ENCODE measurements around the gene SIRT3.
"Not testable (repeated sequence)": the region's sequence is repeated elsewhere in the genome, so short reads cannot be mapped to it uniquely, and the experiment has no call there.

The SIRT3 gene

DNA sequence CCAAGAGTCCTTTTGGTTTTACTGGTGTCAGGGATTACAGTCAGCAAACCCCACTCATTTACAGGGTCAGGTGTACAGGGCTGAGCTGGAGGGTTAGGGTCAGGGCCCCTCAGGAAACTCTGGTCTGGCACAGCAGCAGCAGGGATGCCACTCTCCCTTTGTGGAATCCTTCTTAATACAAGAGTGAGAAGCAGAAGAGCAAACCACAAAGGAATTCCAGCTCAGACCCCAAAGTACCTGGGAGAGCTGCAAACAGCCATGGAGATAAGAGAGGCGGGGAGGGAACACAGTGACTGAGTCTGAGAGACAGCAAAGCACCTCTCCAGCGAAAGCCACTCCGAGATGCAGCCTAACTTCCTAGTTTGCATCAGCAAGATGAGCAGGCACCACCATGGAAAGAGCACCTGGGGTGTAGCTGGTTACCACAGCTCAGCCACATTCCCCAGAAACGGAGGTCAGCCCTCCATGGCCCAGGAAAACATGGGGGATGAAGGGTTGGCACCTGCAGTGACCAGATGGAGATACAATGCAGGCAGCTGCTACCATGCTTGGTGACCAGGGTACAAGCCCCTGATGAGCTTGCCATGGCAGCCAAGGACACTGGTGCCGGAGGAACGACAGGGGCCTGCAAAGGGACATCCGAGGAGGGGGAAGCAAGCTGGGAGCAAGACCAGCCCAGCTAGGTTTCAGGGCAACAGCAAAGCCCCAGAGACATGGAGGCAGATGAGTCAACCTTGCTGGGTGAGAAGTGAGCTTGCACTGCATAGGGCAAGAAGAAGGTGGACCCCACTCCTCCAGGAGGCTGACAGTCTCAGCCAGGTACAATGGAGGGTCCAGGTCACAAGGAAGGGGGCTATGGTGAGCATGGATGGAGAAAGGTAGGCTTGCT, 32.8 kb downstream of the SIRT3 start:
- DNase-seq (ENCODE audit: low spot score) = no peak

DNA sequence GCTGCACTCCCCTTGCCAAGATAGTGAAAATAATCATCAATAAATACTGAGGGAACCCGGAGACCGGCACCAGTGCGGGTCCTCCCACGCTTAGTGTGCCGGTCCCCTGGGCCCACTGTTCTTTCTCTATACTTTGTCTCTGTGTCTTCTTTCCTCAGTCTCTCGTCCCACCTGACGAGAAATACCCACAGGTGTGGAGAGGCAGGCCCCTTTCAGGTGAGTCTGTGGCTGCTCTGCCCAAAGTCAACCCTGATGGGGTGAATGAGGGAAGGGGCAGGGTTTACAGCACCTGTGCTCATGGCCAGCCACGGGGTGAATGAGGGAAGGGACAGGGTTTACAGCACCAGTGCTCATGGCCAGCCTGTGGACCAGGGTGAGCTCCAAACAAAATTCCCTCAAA, 33.7 kb downstream of the SIRT3 start:
- no peak for DNase-seq (ENCODE audit: low spot score)

DNA sequence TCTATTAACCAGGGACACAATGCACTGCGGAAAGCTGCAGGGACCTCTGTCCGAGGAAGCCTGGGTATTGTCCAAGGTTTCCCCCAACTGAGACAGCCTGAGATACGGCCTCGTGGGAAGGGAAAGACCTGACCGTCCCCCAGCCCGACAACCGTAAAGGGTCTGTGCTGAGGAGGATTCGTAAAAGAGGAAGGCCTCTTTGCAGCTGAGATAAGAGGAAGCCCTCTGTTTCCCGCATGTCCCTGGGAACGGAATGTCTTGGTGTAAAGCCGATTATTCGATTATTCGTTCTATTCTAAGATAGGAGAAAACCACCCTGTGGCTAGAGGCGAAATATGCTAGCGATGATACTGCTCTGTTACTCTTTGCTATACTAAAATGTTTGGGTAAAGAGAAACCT, 34.2 kb downstream of the SIRT3 start:
- no peak for DNase-seq (ENCODE audit: low spot score)

DNA sequence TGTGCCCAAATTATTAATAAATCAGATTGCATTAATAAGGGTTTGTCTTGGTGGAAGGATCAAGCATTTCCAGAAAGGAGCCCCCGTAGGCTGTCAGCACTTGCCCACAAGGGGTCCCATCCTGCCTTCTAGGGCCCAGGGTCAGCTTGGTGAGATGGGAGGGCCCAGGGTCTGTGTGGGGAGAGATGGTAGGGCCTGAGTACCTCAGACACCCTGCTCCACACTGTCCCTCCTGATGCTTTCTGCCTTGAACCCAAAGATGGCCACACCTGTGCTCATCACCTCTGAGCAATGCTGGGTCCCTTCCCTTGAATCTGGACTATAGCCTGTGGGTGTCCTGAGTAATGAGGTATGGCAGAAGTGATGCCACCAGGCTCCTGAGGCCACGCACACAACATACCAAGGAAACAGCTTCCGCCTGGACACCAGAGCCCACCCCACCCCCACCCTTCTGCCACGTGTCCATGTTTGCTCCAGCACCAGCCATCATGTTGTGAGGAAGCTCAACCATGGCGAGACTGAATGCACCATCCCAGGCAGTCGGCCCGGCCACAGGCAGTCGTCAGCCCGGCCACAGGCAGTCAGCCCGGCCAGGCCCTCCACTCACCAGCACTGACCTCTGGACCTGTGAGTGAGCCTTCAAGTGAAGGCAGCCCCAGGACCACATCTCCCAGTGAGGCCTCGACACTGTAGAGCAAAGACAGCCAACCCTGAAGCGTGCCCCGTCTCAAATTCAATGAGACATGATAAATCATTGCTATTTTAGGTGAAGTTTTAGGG, 35.7 kb downstream of the SIRT3 start:
- no peak for DNase-seq (ENCODE audit: low spot score)

DNA sequence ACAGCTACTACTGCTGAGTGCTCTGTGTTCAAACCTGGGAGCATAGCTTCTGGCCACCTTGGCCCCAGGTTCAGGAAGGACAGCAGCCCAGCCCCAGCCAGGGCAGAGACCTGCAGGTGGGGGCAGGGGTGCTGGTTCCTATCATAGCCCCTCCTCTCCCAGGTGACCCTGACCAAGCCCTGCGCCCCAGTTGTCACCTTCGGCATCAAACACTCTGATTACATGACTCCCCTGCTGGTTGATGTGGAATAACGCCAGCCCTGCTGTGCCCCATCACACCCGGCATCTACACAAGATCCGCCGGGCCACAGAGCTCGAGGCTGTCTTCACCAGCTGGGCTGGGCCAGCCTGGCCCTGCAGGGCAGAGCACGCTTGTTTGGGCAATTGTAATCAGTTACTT, 36.4 kb downstream of the SIRT3 start:
- no peak for DNase-seq (ENCODE audit: low spot score)

DNA sequence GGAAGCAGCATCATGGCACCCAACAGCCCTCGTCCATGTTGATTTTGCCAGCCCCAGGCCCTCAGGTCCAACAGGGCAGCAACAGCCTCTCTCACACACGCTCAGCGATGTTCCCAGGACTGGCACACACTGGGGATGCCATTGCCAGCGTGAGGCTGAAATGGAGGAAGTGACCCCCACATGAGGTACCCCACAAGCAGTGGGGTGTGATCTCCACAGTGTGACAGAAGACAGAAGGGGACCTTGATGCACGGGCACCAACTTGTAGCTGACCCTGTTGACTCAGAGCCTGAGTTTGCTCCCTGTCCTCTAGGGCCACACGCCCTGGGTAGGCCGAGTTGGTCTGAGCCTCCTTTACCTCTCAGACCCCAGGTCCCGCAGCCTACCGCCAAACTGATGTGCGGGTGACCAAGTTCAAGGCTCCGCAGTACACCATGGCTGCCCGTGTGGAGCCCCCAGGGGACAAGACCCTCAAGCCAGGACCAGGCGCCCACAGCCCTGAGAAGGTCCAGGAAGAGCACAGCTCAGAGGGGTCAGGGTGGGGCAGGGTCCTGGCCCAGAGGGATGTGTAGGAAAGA, 37.0 kb downstream of the SIRT3 start:
- no peak for DNase-seq (ENCODE audit: low spot score)

DNA sequence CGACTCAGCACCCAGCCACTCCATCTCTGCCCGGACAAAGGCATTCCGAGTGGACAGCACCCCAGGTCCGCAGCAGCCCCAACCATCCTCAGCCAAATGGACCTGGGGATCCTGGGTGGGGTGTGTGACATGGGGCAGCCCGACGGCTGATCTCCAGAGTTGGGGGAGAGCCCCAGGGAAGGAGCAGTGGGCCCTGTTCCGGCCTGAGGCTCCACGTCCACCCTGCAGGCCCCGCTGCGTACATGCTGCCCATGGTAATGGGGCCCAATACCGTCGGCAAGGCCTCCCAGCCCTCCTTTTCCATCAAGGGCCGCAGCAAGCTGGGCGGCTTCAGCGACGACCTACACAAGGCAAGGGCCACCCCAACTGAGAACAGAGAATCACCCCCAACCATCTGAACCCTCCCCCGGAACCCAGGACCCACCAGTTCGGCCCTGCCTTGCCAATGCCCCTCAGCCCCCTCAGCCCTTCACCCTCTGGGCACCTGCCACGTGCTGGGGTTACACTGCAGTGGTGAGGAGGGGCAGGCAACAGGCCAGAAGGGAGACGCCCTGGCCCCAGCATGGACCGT, 37.8 kb downstream of the SIRT3 start:
- DNase-seq (ENCODE audit: low spot score) = no peak

DNA sequence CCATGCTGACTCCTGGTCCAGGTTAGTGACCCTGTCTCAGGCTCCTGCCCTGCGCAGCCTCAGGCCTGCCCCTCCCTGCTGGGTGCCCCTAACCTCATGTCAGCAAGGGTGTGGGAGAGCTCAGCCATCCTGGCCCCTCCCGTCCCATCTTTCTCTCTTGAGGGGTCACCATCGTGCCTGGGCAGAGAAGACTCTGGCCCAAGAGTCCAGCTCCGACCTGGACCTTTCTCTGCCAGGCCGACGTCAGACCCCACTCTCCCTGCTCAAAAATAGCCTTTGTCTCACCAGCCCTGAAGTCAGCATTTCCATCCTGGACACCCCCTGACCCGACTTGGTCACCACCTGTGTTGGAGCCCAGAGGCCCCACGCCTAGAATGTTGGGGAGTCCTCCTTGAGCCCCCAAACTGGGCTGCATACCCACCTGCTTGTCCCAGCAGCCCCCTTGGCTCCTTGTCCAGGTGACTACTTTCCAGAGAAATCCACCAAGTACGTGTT, 38.4 kb downstream of the SIRT3 start:
- DNase-seq (ENCODE audit: low spot score) = no peak

DNA sequence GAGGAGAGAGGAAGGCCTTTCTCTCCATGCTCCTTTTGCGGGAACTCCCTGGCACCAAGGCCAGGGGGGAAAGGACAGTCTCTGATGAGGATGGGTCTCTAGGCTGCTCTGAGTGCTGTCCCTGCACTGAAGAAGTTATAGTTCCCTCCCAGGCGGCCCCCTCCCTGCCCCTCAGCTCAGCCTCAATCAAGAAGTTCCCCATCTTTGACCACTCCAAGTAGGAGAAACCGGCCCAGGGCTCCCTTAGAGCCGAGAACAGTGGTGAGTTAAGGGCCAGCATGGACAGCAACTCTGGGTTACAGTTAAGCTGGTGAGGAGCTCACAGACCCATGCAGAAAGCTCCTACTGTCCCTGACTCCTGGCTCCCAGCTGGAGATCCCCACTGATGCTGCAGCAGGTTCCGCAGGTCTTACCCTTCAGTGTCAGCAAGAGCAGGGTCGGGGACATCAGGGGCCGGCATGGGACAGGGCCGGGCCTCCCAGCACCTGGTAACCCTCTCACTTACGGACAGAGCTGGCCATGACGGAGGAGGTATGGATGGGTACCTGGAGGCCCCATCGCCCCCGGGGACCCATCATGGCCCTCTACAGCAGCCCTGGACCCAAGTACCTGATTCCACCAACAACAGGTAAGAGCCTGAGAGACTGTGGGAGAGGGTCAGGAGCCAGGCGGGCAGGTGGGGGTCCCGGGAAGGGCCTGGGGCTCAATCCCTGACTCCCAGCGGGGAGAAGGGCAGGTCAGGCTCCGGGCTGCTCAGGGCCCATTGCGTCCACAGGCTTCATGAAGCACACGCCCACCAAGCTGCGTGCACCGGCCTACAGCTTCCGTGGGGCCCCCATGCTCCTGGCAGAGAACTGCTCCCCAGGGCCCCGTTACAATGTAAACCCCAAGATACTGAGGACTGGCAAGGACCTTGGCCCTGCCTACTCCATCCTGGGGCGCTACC, 39.1 kb downstream of the SIRT3 start:
- no peak for DNase-seq (ENCODE audit: low spot score)

DNA sequence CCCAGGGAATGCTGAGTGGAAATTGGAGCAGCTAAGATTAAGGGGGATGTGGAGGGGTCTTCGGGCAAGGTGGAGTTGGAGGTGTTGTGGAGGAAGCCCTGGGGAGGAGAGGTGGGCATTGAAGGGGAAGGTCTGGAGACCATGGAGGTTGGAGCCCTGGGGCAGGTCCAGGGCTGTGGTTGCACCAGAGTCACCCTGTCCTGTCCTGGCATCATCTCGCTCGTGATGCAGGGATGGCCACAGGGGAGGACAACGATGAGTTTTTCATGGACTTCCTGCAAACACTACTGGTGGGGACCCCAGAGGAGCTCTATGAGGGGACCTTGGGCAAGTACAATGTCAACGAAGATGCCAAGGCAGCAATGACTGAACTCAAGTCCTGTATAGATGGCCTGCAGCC, 42.7 kb downstream of the SIRT3 start:
- DNase-seq (ENCODE audit: low spot score) = not testable (repeated sequence)

DNA sequence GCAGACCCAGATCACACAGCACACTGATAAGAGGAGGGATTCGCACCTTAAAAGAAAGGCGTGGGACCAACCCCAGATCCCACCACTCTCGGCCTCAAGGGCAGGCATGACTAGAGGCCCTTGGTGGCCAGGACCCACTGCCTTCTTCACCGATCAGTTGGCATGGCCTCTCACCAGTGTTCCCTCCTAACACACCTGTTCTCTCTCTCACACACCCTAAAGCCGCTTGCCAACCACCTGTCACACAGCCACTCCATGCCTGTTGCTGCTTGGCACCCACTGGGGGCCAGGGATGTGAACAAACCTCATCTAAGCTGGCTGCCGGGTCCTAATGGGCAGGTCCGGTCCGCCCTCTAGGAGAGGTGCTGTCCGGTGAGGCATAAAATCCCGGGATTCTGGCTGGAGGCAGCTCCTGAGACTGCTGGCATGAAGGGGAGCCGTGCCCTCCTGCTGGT, 43.4 kb downstream of the SIRT3 start, which contains the start of gene SCGB1C1:
Gene SCGB1C1 (plus strand): TSS at position 405 of the 455 bp plus-strand sequence. CDS start 22 bp downstream, at position 427.
- not testable (repeated sequence) for DNase-seq (ENCODE audit: low spot score)

DNA sequence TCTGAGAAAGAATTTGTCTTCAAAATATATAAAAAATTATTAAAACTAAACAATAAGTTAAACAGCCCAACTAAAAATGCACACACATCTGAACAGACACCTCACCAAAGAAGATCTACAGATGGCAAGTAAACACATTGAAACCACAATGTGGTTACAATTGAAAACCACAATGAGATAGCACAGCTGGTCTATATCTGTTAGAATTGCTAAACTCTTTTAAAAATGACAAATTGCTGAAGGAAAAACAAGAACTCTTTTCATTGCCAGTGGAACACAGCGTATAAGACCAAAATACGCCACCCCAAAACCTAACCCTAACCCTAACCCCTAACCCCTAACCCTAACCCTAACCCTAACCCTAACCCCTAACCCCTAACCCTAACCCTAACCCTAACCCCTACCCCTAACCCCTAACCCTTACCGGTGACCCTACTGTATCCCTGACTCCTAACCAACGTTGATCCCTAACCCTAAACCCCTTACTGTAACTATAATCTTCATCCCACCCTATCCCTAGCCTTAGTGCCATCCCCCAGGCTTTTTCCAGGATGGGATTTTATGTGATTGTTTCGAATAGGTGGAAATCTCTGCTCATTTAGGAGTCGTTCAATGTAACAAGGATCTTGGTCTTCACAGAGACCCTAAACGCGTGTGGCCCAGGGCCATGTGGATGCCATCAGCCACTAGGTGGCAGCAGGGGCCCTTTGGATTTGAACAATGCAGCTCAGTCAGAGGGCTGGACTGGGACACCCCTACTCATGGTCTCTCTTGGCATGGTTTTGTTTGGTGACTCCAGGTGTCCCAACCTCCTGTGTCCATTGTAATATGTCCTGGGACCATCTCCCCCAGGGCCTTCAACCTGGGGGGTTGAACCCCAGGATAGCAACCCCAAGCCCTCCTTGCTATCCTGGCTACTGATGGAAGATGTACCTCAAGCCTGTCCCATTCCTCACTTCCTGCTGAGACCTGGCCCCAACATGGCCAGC, 44.4 kb downstream of the SIRT3 start:
- DNase-seq (ENCODE audit: low spot score) = not testable (repeated sequence)

DNA sequence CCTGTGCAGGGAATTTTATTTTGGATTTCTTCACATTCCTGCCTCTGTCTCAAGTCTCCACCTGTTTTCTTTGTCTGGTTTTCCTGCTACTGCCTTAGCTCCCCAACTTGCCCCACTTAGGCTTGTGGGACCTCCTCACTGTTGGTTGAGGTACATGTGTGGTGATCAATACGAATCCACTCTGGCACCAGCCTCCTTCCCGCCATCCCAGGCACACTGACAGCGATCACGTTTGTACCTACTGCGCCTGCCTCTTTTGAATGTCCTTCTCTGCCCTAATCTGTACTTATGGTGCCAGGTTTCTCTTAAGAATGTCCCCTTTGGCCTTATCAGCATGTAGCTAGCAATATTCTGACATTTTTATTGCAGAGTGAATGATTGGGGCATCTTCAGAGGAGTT, 45.6 kb downstream of the SIRT3 start:
- DNase-seq (ENCODE audit: low spot score) = not testable (repeated sequence)

DNA sequence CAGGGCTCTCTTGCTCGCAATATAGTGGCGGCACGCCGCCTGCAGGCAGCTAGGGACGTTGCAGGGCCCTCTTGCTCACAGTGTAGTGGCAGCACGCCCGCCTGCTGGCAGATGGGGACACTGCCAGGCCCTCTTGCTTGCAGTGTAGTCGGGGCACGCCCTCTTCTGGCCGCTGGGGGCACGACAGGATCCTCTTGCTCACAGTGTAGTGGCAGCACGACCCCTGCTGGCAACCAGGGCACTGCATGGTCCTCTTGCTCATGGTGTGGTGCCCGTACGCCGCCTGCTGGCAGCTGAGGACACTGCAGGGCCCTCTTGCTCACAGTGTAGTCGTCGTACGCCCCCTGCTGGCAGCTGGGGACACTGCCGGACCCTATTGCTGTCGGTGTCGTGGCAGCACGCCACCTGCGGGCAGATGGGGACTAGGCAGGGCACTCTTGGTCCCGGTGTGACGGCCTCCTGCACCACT, 46.3 kb downstream of the SIRT3 start:
- not testable (repeated sequence) for DNase-seq (ENCODE audit: low spot score)

DNA sequence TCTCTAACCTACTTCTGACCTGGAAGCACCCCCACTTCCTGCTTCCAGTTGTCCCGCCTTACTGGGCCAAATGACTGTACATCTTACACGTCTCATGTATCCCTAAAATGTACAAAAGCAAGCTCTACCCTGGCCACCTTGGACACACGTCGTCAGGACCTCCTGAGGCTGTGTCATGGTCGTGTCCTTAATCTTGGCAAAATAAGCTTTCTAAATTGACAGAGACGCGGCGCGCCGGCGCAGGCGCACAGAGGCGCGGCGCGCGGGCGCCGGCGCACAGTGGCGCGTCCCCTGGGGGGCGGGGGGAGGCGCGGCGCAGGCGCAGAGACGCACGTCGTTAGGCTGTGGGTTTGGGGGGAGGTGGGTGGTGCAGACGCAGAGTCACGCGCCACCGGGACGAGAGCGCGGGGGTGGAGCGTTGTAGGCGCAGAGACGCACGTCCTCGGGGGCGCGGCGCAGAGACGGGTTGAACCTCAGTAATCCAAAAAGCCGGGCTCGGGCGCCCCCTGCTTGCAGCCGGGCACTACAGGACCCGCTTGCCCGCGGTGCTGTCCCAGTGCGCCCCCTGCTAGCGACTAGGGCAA, 46.9 kb downstream of the SIRT3 start:
- not testable (repeated sequence) for DNase-seq (ENCODE audit: low spot score)

DNA sequence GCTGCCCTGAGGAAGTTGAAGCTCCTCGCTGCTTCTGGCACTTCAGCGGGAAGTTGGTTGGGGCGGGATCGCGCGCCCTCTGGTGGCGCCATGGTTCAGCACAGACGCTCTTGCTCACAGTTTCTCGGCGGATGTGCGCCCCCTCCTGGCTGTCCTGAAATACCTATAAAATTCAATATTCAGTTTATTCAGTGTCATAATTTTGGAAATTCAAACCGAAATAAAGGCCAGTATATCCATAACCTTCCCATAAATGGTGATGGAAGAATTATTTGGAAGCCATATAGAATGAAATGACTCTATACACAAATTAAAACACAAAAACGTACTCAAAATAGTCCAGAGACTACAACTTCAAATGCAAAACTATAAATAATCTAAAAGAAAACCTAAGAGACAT, 55.9 kb downstream of the SIRT3 start:
- not testable (repeated sequence) for DNase-seq (ENCODE audit: low spot score)
